HepG2 (cell line): ENCODE results near the gene RUNDC1. TPM values are rescaled to one million over a fixed set of nuclear protein-coding genes. Genes with fewer than 3 reads are reported as not detected.

Experiments
- CBX2 ChIP-seq, 2 experiments: fragments of 200-600 bp in 1 of 2; sonication (generic); formaldehyde crosslinking in 1 of 2; IDR thresholded peaks; 2 replicates each; pipeline versions ENCODE4 v1.7.0 to v1.8.1; 2018 to 2022; ENCODE audit warnings: low read depth in 2 of 2, low read length in 1 of 2, mild to moderate bottlenecking in 1 of 2, missing genetic modification reagents in 1 of 2
- EEA1 ChIP-seq: sonication (generic); formaldehyde crosslinking; IDR thresholded peaks from 2 replicates; pipeline ENCODE4 v1.5.1; 2020; ENCODE audit warnings: mild to moderate bottlenecking, missing genetic modification reagents, borderline replicate concordance
- FLYWCH1 ChIP-seq: sonication (generic); formaldehyde crosslinking; IDR thresholded peaks from 2 replicates; pipeline ENCODE4 v1.8.1; 2023; ENCODE audit warnings: mild to moderate bottlenecking, missing genetic modification reagents
- MATR3 ChIP-seq: sonication (generic); formaldehyde crosslinking; IDR thresholded peaks from 2 replicates; pipeline ENCODE4 v1.4.0; 2020; ENCODE audit warnings: missing genetic modification reagents
- ZNF20 ChIP-seq: sonication (generic); formaldehyde crosslinking; IDR thresholded peaks from 2 replicates; pipeline ENCODE4 v1.4.0; 2020; ENCODE audit warnings: mild to moderate bottlenecking, moderate library complexity, missing genetic modification reagents
- ZNF646 ChIP-seq: sonication (generic); formaldehyde crosslinking; IDR thresholded peaks from 2 replicates; pipeline ENCODE4 v1.9.0; 2021; ENCODE audit warnings: mild to moderate bottlenecking, missing genetic modification reagents
- ZNF678 ChIP-seq: sonication (generic); formaldehyde crosslinking; IDR thresholded peaks from 2 replicates; pipeline ENCODE4 v1.4.0; 2020; ENCODE audit warnings: mild to moderate bottlenecking, missing genetic modification reagents
- polyA plus RNA-seq, 8 experiments: library from polyadenylated mRNA; depleted of rRNA in 3 of 8; stranded (reverse) in 7 of 8; unstranded in 1 of 8; fragments of >200 nt; fragmentation: Illumina TruSeq in 4 of 8; extraction: Trizol in 4 of 8; gene quantifications; 2 replicates each; pipeline versions ENCODE4 v1.2.1 to v1.2.3, GENCODE V29; 2011 to 2016; ENCODE audit warnings: low read depth in 4 of 8, missing spikeins in 1 of 8, mixed read lengths in 1 of 8; ENCODE audit not compliant: insufficient read depth in 1 of 8
- total RNA-seq, 5 experiments: library from RNA; depleted of rRNA; stranded (reverse); fragments of >200 nt; fragmentation: Illumina TruSeq; extraction: Trizol; gene quantifications; 2 replicates each; pipeline ENCODE4 v1.2.3, GENCODE V29; 2016; ENCODE audit warnings: low read depth in 1 of 5
- TF ChIP-seq, protein P1 (sequence below), 2 experiments: IDR thresholded peaks; 2 replicates each; pipeline ENCODE4 v1.6.1; 2011 to 2012; ENCODE audit warnings: low read length in 2 of 2, borderline replicate concordance in 1 of 2, low read depth in 1 of 2, mild to moderate bottlenecking in 1 of 2, moderate library complexity in 1 of 2
- TF ChIP-seq, protein P2 (sequence below): sonication (generic); formaldehyde crosslinking; IDR thresholded peaks from 2 replicates; pipeline ENCODE4 v1.4.0; 2020; ENCODE audit warnings: missing genetic modification reagents

RUNDC1 gene
- total and polyA plus RNA-seq, 2 of the 13 experiments (the other 11 are each of a cell fraction or from before 2014, with no cell fraction given): 10.3 to 11.4 TPM

DNA sequence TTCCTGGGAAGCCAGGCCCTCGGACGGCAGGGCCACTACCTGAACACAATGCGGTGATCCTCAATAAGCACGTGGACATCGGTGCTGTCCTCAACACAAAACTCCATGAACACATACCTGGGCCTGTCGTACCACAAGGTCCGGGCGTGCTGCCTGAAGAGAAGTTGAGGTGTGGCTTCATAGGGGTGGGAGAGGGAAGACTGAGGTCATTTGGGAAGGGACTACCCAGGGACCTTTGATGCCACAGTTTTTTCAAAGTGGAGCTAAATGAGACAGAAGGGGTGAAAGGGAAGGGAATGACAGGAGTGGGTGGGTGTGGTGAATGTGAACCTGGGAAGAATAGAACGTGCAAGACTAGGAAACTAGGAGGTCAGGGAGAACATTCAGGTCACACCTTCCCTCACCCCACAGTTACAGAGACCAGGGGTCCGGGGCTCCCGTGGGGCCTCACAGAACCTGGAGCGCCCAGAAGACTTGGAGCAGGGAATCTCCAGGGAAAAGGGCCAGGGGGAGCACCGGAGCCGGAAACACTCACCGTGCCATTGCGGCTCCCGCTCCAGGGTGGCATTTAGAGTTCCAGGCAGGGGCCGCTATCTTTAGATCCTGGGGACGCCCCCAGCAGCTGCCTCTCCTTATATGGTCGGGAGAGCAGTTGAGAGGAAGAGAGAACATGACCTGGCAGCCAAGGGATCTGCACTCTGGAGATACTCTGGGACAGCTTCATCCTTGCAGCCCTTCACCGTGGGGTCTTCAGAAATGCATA lies 673 bp upstream of the RUNDC1 start, which contains the start of gene PTGES3L (continued):
- no peak for TF ChIP-seq ZNF20
- TF ChIP-seq, protein P1, sequence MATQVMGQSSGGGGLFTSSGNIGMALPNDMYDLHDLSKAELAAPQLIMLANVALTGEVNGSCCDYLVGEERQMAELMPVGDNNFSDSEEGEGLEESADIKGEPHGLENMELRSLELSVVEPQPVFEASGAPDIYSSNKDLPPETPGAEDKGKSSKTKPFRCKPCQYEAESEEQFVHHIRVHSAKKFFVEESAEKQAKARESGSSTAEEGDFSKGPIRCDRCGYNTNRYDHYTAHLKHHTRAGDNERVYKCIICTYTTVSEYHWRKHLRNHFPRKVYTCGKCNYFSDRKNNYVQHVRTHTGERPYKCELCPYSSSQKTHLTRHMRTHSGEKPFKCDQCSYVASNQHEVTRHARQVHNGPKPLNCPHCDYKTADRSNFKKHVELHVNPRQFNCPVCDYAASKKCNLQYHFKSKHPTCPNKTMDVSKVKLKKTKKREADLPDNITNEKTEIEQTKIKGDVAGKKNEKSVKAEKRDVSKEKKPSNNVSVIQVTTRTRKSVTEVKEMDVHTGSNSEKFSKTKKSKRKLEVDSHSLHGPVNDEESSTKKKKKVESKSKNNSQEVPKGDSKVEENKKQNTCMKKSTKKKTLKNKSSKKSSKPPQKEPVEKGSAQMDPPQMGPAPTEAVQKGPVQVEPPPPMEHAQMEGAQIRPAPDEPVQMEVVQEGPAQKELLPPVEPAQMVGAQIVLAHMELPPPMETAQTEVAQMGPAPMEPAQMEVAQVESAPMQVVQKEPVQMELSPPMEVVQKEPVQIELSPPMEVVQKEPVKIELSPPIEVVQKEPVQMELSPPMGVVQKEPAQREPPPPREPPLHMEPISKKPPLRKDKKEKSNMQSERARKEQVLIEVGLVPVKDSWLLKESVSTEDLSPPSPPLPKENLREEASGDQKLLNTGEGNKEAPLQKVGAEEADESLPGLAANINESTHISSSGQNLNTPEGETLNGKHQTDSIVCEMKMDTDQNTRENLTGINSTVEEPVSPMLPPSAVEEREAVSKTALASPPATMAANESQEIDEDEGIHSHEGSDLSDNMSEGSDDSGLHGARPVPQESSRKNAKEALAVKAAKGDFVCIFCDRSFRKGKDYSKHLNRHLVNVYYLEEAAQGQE (IDR thresholded peaks at IDR 0.05; ENCODE audit: borderline replicate concordance in 1 of 2, low read depth in 1 of 2, low read length in 2 of 2): no peak
- TF ChIP-seq ZNF646: no peak
- TF ChIP-seq, protein P2, sequence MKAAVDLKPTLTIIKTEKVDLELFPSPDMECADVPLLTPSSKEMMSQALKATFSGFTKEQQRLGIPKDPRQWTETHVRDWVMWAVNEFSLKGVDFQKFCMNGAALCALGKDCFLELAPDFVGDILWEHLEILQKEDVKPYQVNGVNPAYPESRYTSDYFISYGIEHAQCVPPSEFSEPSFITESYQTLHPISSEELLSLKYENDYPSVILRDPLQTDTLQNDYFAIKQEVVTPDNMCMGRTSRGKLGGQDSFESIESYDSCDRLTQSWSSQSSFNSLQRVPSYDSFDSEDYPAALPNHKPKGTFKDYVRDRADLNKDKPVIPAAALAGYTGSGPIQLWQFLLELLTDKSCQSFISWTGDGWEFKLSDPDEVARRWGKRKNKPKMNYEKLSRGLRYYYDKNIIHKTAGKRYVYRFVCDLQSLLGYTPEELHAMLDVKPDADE (CRISPR knock-in tag): no peak
- 0 out of 2 replicates have a peak, but pooled peaks have one; percentile 27 for TF ChIP-seq EEA1 (CRISPR knock-in tag)
- no peak for TF ChIP-seq CBX2 (IDR thresholded peaks at IDR 0.05; ENCODE audit: low read depth, low read length)
- TF ChIP-seq CBX2 (CRISPR knock-in tag; IDR thresholded peaks at IDR 0.05; ENCODE audit: low read depth): no peak
- no peak for TF ChIP-seq MATR3 (CRISPR knock-in tag)
- no peak; the same call in 1 of the 2 replicates for TF ChIP-seq ZNF678 (CRISPR knock-in tag)
- no peak for TF ChIP-seq FLYWCH1 (CRISPR knock-in tag)
